Left ventricle myocardium inferior (tissue), 1 donor: Measurements from ENCODE around the gene PSTPIP1. TPM values are rescaled to one million over a fixed set of nuclear protein-coding genes. Genes with fewer than 3 reads are reported as not detected.

Experiments used
- DNase-seq: peaks from one replicate; pipeline ENCODE4 v3.0.0-alpha.2; 2020
- H3K27ac ChIP-seq: fragments of 200-600 bp; replicated peaks from 2 replicates; pipeline ENCODE4 v1.8.0; 2021
- H3K27me3 ChIP-seq: fragments of 200-600 bp; 2 replicates; pipeline ENCODE4 v1.8.0; 2021; ENCODE audit warnings: low read depth
- H3K36me3 ChIP-seq: fragments of 200-600 bp; 2 replicates; pipeline ENCODE4 v1.8.0; 2021
- H3K4me1 ChIP-seq: fragments of 200-600 bp; 2 replicates; pipeline ENCODE4 v1.8.0; 2021
- H3K4me3 ChIP-seq: fragments of 200-600 bp; 2 replicates; pipeline ENCODE4 v1.8.0; 2021; ENCODE audit warnings: mild to moderate bottlenecking, moderate library complexity
- H3K9me3 ChIP-seq: fragments of 200-600 bp; replicated peaks from 2 replicates; pipeline ENCODE4 v1.8.0; 2021
- CTCF ChIP-seq: fragments of 200-600 bp; IDR thresholded peaks from 2 replicates; pipeline ENCODE4 v1.8.0; 2021; ENCODE audit warnings: antibody characterized with exemption, mild to moderate bottlenecking, borderline replicate concordance
- intact Hi-C: fragments of 100-400 bp; cut with micrococcal nuclease; formaldehyde crosslinking; loops from one replicate; pipeline ENCODE4 v1.11.0; 2022
- total RNA-seq: library from RNA; stranded (reverse); fragmentation: NEBNext Ultra II Directional; extraction: Animal tissue kit (Norgen Biotek cat#: 25700); gene quantifications from one replicate; pipeline ENCODE4 v1.2.1, GENCODE V29; 2021
- donor health status: DM: no; HTN: yes; CAD: no; lungs with severe emphysema.

PSTPIP1 gene
- total RNA-seq, 1 donor from 2014 or later, result 3.5 TPM

- Histone ChIP-seq H3K4me1 (peaks cover 14% of the 10 kb centered on the region), H3K9me3 (no peaks in the 10 kb centered on the region), H3K27ac (no peak overlapping the region), H3K4me3 (no peak overlapping the region), H3K36me3 (no peaks in the 10 kb centered on the region), H3K27me3 (no peaks in the 10 kb centered on the region)
- intact Hi-C loops, result no loop called here
- TF ChIP-seq CTCF, result no peak
- DNase-seq, result no peak
Observed at GRCh38 chr15:77014132-77015081, 19.5 kb downstream of the PSTPIP1 start.

- Histone ChIP-seq H3K27me3 (no peaks in the 10 kb centered on the region), H3K4me1 (peaks cover 22% of the 10 kb centered on the region), H3K4me3 (peak overlapping the region; percentile 27), H3K9me3 (no peaks in the 10 kb centered on the region), H3K27ac (no peak overlapping the region), H3K36me3 (no peaks in the 10 kb centered on the region)
- intact Hi-C loops, result no loop called here
- TF ChIP-seq CTCF, result no peak
- DNase-seq, result no peak
Observed at GRCh38 chr15:77015646-77016320, 20.9 kb downstream of the PSTPIP1 start.

- no peaks in the 10 kb centered on the region for H3K36me3 ChIP-seq
- H3K27ac ChIP-seq, result no peak overlapping the region
- no peak for DNase-seq
- H3K4me3 ChIP-seq, result no peak overlapping the region
- H3K27me3 ChIP-seq, result no peaks in the 10 kb centered on the region
- intact Hi-C loops, result no loop called here
- H3K9me3 ChIP-seq, result no peaks in the 10 kb centered on the region
- peaks cover 27% of the 10 kb centered on the region for H3K4me1 ChIP-seq
- no peak for TF ChIP-seq CTCF
Observed at GRCh38 chr15:77016321-77016695, 21.4 kb downstream of the PSTPIP1 start.

GRCh38 chr15:77017091-77017660 is 22.2 kb downstream of the PSTPIP1 start:
- no peaks in the 10 kb centered on the region for H3K9me3 ChIP-seq
- TF ChIP-seq CTCF, result no peak
- intact Hi-C loops, result no loop called here
- no peak for DNase-seq
- no peak overlapping the region for H3K4me3 ChIP-seq
- no peaks in the 10 kb centered on the region for H3K27me3 ChIP-seq
- H3K27ac ChIP-seq, result no peak overlapping the region
- no peaks in the 10 kb centered on the region for H3K36me3 ChIP-seq
- H3K4me1 ChIP-seq, result peaks cover 36% of the 10 kb centered on the region

- H3K4me3 ChIP-seq, result no peak overlapping the region
- no peak overlapping the region for H3K27ac ChIP-seq
- H3K27me3 ChIP-seq, result no peaks in the 10 kb centered on the region
- intact Hi-C loops, result no loop called here
- no peak for DNase-seq
- no peaks in the 10 kb centered on the region for H3K9me3 ChIP-seq
- H3K36me3 ChIP-seq, result no peaks in the 10 kb centered on the region
- no peak for TF ChIP-seq CTCF
- H3K4me1 ChIP-seq, result peaks cover 38% of the 10 kb centered on the region
Observed at GRCh38 chr15:77017761-77018720, 23.1 kb downstream of the PSTPIP1 start.
